GM19023 (cell line): ENCODE data around the gene TNIP2.
"Not testable (repeated sequence)": the region's sequence is repeated elsewhere in the genome, so short reads cannot be mapped to it uniquely, and the experiment has no call there.

Source experiments
- ATAC-seq: cut with Tn5 transposase; IDR thresholded peaks from one replicate; pipeline ENCODE4 v1.9.1; 2021; ENCODE audit warnings: mild to moderate bottlenecking, moderate library complexity; ENCODE audit not compliant: unreplicated experiment

The TNIP2 gene

GRCh38 chr4:2745981-2746806 lies 9.9 kb downstream of the TNIP2 start:
- peak; percentile 95 for ATAC-seq

DNA sequence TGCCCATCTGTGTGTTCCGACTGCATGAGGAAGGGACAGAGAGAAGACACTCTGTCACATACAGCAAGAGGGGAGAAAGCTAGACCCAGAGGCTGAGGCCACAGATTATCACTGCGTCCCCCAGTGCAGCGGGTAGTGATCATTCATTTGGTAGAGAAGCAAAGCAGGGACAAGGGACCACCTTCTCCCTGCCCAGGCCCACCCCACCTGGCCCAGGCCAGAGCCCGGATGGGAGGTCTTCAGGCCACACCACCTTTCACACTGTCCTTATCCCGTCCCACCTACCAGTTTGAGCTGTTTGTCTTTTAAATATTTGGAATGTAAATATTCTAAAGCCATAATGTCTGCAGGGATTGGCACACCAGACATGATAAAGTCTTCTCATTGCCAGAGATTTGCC lies 10.6 kb downstream of the TNIP2 start:
- no peak for ATAC-seq

- ATAC-seq, result no peak
Observed at GRCh38 chr4:2744576-2745270, 11.4 kb downstream of the TNIP2 start.

DNA sequence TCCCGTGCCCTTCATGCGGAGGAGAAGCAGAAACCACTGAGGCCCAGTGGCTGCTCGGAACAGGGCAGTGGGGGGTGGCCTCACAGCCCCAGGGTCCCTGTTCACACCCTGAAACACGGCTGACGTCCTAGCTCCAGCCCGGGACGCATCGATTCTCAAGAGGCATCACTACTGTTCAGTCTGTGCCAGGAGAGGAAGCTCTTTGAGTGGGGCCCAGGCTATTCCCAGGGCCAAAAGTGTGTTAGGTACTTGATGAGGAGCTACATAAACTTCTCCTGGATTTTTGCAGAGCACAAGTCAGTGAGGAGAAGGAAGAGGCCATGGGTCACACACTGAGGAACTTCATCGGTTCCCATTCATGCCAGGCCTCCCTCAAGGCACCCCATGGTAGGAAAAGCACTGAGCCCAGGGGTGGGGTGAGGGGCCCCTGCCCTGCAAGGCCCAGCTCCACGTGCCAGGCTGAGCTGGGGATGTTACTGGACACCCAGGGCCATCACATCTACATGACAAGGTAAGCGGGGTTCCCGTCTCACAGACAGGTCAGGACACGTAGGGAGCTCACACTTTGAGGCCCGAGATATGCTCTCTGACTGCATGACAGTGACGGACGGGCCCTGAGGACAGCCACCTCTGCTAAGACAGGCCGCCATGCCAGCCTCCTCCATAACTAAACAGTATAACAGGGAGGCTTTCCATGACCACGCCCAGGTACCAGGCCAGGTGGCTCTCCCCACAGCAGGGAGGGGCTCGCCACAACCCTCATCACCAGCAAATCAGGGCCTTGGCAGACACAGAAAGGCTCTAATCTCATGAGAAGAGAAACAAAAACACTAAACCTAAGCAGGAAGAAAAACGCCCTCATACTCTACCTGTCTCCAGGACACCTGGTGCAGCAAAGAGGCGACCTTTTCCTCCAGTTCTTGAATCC lies 12.4 kb downstream of the TNIP2 start:
- ATAC-seq, result no peak

DNA sequence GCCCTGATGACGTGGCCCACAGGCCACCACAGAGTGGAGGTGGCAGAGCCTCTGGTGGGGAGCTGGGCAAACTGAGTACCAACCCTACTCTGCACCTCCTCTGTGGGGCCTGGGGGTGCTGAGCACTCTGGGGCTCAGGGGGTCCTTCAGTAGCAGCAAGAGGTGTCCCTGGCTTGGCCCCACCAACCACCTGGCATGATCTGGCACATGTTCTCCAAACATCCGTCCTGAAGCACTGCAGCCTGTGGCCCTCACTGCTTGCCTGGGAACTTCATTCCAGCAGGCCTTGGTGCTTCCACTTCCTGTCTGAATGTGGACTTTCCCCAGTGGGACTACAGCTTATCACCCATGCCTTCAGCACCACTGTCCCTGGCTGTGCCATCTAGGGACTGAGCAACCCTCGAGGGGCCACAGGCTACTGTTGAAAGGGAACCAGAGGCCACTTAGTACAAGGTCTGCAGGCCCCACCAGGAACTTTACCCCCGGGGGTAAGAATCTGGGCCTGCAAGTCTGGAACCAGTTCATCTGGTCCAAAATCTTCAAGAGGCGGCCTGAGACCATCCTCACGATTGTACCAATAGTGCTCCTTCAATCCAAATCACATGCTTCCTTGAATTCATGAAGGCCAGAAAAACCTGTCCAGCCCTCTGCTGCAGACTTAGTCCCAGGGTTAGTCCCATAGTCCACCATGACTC lies 13.2 kb downstream of the TNIP2 start:
- ATAC-seq, result no peak

- ATAC-seq, result no peak
Observed at GRCh38 chr4:2742081-2742822, 13.9 kb downstream of the TNIP2 start.

GRCh38 chr4:2741626-2742025 lies 14.5 kb downstream of the TNIP2 start:
- ATAC-seq, result no peak

DNA sequence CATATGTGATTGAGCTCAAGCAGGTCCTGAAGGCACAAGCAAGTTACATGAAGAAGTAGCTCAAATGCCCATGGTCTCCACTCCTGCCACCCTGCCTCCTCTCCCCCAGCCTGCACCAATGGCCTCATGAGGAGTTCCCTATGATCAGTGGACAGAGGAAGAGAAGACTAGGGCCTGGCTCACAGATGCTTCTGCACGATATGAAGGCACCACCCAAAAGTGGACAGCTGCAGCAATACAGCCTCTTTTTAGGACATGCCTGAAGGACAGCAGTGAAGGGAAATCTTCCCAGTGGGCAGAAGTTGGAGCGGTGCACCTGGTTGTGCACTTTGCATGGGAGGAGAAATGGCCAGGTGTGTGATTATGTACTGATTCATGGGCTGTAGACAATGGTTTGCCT lies 17.8 kb downstream of the TNIP2 start:
- ATAC-seq, result not testable (repeated sequence)

DNA sequence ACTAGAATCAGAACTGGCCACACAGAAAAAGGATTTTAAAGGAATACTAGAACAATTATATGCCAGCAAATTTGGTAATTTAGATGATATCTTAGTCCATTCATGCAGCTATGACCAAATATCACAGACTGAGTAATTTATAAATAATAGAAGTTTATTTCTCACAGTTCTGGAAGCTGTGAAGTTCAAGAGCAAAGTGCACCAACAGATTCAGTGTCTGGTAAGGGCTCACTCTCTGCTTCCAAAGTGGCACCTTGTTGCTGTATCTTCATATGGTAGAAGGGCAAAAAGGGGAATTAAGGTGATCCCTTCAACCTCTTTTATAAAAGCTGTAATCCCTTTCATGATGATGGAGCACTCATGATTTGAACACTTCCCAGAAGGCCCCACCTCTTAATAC lies 20.3 kb downstream of the TNIP2 start:
- no peak for ATAC-seq

- ATAC-seq, result no peak
Observed at GRCh38 chr4:2734612-2735011, 21.5 kb downstream of the TNIP2 start.

GRCh38 chr4:2733844-2734574 lies 22.1 kb downstream of the TNIP2 start:
- ATAC-seq, result no peak

DNA sequence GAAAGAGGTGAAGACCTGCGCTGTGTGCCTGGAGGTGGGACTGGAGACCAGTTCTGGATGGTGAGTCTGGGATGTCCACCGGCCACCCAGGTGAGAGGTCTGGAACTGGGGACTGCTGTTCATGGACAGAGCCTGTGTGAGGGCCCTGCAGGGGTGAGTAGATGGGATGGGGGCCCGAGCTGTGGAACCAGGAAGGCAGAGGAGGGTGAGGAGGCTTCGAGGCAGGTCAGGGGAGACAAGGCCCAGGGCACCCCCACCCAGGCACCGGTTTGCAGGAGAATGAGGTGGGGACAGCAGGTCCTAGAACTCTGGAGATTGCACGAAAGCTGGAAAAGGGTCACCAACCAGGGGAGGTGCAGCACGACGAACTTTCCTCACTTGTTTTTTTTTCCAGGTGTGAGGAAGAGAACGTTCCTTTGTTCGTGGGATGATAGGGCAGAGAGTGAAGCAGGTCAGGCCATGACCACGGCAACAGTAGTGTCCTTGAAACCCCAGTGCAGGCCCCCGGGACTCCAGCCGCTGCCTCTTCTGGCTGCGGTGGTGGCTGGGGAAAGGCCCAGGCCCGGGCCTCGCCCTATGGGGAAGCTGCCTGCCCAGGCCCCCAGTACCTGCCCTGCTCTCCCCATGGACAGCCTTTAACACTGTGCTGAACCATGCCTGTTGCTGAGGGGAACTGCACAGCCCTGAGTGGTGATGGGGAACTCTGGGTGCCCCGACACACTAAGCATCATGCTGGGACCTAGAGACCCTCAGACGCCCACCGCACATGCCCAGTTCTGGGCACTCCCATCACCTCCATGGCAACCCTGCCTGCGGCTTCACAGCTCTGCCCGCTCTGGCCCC lies 22.9 kb downstream of the TNIP2 start:
- no peak for ATAC-seq

DNA sequence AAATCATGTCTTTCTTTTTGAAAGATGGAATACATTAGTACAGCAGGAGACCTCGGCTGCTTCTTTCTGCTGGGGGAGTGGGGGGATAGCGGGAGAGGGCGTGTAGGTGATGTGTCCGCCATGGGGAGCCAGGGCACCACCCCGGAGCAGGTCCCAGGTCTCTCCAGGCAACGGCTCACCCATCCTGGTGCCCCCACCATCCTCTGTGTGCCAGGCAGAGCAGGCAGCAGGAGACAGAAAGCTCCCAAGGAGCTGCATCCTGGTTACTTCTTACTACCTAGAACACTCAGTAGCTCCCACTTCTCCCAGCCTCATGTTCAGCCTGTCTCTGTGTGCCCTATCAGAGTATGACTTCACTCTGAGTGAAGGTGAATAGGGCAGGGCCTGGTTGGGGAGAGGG lies 23.6 kb downstream of the TNIP2 start:
- ATAC-seq, result no peak

GRCh38 chr4:2731907-2732317 lies 24.2 kb downstream of the TNIP2 start:
- ATAC-seq, result no peak

- no peak for ATAC-seq
Observed at GRCh38 chr4:2729533-2729875, 26.6 kb downstream of the TNIP2 start.

DNA sequence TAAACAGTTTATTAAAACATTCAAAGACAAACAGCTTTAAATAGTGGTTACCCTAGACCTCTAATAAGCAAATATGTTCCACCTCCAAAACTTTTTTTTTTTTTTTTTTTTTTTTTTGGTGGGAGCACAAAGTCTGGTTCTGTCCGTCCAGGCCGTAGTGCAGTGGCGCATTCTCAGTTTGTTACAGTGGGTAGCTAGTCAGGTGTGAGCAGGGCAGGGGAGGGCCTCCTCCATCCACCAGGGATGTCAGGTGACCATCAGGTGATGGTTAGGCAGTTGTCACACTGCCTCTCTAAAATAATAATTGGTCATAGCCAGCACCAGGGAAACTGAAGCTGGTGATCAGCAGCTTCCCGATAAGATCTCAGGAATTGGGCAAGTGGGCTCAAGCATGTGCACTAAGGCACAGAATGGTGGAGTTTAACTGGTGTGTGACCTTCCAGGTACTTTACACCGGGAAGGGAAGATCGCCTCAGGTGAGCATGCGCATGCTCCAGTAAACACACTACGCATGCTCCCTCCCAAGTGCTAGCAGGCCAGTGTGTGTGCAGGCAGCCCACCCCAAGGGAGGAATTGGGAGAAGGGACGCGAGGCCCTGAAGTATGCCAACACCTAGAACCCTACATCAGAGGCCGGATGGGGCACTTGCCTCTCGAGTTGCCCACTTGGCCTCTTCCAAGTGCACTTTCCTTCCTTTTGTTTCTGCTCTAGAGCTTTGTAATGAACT lies 27.2 kb downstream of the TNIP2 start:
- no peak for ATAC-seq

DNA sequence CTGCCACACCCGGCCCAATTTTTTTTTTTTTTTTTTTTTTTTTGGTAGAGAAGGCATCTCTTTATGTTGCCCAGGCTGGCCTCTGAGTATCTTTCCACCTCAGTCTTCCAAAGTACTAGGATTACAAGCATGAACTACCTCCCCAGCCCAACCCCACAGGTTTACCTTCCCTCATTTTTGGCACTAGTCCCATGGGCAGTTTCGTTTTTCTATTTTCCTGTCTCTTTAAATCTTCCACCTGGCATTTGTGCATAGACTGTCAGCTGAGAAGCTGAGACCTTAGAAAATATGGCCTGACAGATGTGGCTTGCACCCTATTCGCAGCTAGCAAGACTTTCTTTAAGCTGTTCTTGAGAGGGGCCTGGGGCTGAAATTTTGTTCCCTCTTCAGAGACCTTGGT lies 27.9 kb downstream of the TNIP2 start:
- no peak for ATAC-seq

- ATAC-seq, result not testable (repeated sequence)
Observed at GRCh38 chr4:2726881-2727280, 29.3 kb downstream of the TNIP2 start.
